Neural progenitor cell (in vitro differentiated cells): ENCODE measurements around the gene DZIP1.

ENCODE experiments used
- CTCF ChIP-seq: fragments of 200-600 bp; sonication (generic); IDR thresholded peaks from 2 replicates; pipeline ENCODE4 v1.5.1; 2017; ENCODE audit warnings: antibody characterized with exemption, mild to moderate bottlenecking
- EZH2 ChIP-seq: fragments of 200-600 bp; sonication (generic); IDR thresholded peaks from 2 replicates; pipeline ENCODE4 v1.6.1; 2017; ENCODE audit warnings: antibody characterized with exemption, mild to moderate bottlenecking, moderate library complexity
- EZH2phosphoT487 ChIP-seq: fragments of 200-600 bp; sonication (generic); IDR thresholded peaks from 2 replicates; pipeline ENCODE4 v1.6.1; 2017; ENCODE audit warnings: antibody characterized with exemption

DNA sequence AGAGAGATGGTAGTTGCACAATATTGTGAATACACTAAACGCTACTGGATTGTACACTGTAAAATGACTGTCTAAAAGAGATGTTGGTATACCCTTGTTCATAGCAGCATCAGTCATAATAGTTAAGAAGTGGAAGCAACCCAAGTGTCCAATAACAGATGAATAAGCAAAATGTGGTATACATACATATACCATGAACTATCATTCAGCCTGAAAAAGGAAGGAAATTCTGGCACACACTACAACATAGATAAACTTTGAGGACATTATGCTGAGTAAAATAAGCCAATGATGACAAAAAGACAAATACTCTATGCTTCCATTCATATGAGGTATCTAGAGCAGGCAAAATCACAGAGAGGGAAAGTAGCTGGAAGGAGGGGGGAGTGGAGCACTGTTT lies 16.0 kb downstream of the DZIP1 start:
- no peak for TF ChIP-seq CTCF
- TF ChIP-seq EZH2: no peak
- TF ChIP-seq EZH2phosphoT487: no peak
